Testis (tissue), 2 donors: ENCODE data around the gene BMAL1.

ENCODE experiments used
- CTCF ChIP-seq, 3 experiments: fragments of 450-650 bp in 2 of 3; fragments of 200-600 bp in 1 of 3; sonication (generic) in 1 of 3; IDR thresholded peaks; one replicate each; pipeline ENCODE4 v1.5.1; 2016 to 2019; ENCODE audit warnings: antibody characterized with exemption in 3 of 3, mild to moderate bottlenecking in 2 of 3, moderate library complexity in 1 of 3
- POLR2A ChIP-seq: fragments of 450-650 bp; IDR thresholded peaks from one replicate; pipeline ENCODE4 v1.6.1; 2017; ENCODE audit warnings: antibody characterized with exemption, mild to moderate bottlenecking, moderate library complexity

DNA sequence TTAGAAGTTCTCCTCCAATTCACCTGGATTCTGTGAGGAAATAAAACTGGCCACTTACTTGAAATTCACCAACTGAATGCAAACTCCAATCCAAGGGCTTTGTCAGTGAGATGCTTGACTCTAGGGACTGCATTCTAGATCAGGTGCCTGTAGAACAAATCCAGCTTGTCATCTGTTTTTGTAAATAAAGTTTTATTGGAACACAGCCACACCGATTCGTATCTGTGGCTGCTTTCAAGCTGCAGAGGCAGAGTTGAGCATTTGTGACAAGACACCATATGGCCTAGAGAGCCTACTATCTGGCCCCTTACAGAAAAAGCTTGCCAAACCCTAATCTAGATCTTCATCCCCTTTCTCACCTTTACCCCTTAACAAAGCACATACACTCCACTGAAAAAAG, 103.1 kb downstream of the BMAL1 start:
- TF ChIP-seq CTCF (IDR thresholded peaks at IDR 0.05) (no peak), POLR2A (no peak)
